RWPE2 (cell line): Measurements from ENCODE around the gene ZNF558.

Experiments
- ATAC-seq: fragments of 200-7000 bp; cut with Tn5 transposase; 3 replicates; pipeline ENCODE4 v1.9.1; 2021; ENCODE audit warnings: low read depth
- DNase-seq: peaks from one replicate; pipeline ENCODE4 v3.0.0-alpha.2; 2020; ENCODE audit warnings: low spot score
- H3K27ac ChIP-seq: fragments of 450-650 bp; 2 replicates; pipeline ENCODE4 v1.5.1; 2017; ENCODE audit warnings: mild to moderate bottlenecking; ENCODE audit not compliant: poor library complexity, severe bottlenecking
- H3K27me3 ChIP-seq: fragments of 250-450 bp; sonication (Bioruptor Pico); 2 replicates; pipeline ENCODE4 v1.5.1; 2021; ENCODE audit warnings: mild to moderate bottlenecking, moderate library complexity; ENCODE audit not compliant: insufficient read depth, poor library complexity, severe bottlenecking
- H3K36me3 ChIP-seq: fragments of 250-450 bp; sonication (Bioruptor Pico); 2 replicates; pipeline ENCODE4 v1.5.1; 2020; ENCODE audit warnings: low read depth, mild to moderate bottlenecking, moderate library complexity
- H3K4me1 ChIP-seq: fragments of 250-450 bp; sonication (Bioruptor Pico); 2 replicates; pipeline ENCODE4 v1.5.1; 2021; ENCODE audit warnings: mild to moderate bottlenecking, moderate library complexity; ENCODE audit not compliant: insufficient read depth, poor library complexity, severe bottlenecking
- H3K4me3 ChIP-seq: fragments of 250-450 bp; sonication (Bioruptor Pico); 2 replicates; pipeline ENCODE4 v1.5.1; 2021; ENCODE audit warnings: mild to moderate bottlenecking, moderate library complexity; ENCODE audit not compliant: severe bottlenecking
- H3K9me3 ChIP-seq: fragments of 250-450 bp; sonication (Bioruptor Pico); 2 replicates; pipeline ENCODE4 v1.5.1; 2021; ENCODE audit warnings: mild to moderate bottlenecking, moderate library complexity; ENCODE audit not compliant: severe bottlenecking
- TF ChIP-seq, protein P1 (sequence below): fragments of 450-650 bp; IDR thresholded peaks from one replicate; pipeline ENCODE4 v1.5.1; 2017; ENCODE audit warnings: mild to moderate bottlenecking, moderate library complexity; ENCODE audit not compliant: poor library complexity, severe bottlenecking

The ZNF558 gene

GRCh38 chr19:8827277-8827676 lies 4.8 kb downstream of the ZNF558 start:
- Histone ChIP-seq H3K4me3 (no peak overlapping the region), H3K4me1 (peaks cover 3% of the 10 kb centered on the region), H3K27me3 (no peaks in the 10 kb centered on the region), H3K27ac (no peak overlapping the region), H3K9me3 (no peaks in the 10 kb centered on the region), H3K36me3 (peaks cover 19% of the 10 kb centered on the region)
- TF ChIP-seq, protein P1, sequence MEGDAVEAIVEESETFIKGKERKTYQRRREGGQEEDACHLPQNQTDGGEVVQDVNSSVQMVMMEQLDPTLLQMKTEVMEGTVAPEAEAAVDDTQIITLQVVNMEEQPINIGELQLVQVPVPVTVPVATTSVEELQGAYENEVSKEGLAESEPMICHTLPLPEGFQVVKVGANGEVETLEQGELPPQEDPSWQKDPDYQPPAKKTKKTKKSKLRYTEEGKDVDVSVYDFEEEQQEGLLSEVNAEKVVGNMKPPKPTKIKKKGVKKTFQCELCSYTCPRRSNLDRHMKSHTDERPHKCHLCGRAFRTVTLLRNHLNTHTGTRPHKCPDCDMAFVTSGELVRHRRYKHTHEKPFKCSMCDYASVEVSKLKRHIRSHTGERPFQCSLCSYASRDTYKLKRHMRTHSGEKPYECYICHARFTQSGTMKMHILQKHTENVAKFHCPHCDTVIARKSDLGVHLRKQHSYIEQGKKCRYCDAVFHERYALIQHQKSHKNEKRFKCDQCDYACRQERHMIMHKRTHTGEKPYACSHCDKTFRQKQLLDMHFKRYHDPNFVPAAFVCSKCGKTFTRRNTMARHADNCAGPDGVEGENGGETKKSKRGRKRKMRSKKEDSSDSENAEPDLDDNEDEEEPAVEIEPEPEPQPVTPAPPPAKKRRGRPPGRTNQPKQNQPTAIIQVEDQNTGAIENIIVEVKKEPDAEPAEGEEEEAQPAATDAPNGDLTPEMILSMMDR, result no peak
- DNase-seq (no peak), ATAC-seq (no peak)

DNA sequence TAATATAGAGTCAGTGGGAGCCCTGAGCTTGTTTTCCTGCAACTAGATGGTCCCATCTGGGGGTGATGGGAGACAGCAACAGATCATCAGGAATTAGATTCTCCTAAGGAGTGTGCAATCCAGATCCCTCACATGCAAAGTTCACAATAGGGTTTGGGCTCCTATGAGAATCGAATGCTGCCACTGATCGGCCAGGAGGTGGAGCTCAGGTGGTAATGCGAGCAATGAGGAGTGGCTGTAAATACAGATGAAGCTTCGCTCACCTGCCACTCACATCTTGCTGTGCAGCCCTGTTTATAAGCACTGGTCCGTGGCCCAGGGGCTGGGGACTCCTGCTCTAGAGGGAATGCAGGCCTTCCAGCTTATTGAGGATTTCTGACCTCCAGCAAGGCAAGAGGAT lies 5.7 kb downstream of the ZNF558 start:
- Histone ChIP-seq H3K27me3 (no peaks in the 10 kb centered on the region), H3K27ac (no peak overlapping the region), H3K36me3 (peaks cover 19% of the 10 kb centered on the region), H3K4me3 (no peak overlapping the region), H3K4me1 (peaks cover 3% of the 10 kb centered on the region), H3K9me3 (no peaks in the 10 kb centered on the region)
- TF ChIP-seq, protein P1, result no peak
- DNase-seq (no peak), ATAC-seq (no peak)

GRCh38 chr19:8821748-8822241 lies 10.3 kb downstream of the ZNF558 start:
- H3K9me3 ChIP-seq, result peaks cover 7% of the 10 kb centered on the region
- no peaks in the 10 kb centered on the region for H3K27me3 ChIP-seq
- TF ChIP-seq, protein P1, result no peak
- H3K36me3 ChIP-seq, result peaks cover 48% of the 10 kb centered on the region
- no peaks in the 10 kb centered on the region for H3K4me1 ChIP-seq
- H3K27ac ChIP-seq, result no peak overlapping the region
- no peak for DNase-seq
- no peak for ATAC-seq
- H3K4me3 ChIP-seq, result no peak overlapping the region

DNA sequence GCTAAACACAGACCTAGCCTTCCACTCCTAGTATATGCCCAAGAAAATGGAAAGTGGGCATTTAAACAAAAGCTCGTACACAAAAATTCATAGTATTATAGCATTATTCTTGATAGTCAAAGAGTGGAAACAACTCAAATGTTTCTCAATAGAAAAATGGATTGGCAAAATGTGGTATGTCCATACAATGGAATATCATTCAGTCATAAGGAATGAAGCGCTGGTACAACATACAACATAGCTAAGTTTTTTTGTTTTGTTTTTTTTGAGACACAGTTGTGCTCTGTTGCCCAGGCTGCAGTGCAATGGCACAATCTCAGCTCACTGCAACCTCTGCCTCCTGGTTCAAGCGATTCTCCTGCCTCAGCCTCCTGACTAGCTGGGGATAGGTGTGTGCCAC lies 11.9 kb downstream of the ZNF558 start:
- Histone ChIP-seq H3K27me3 (no peaks in the 10 kb centered on the region), H3K27ac (no peak overlapping the region), H3K4me1 (no peaks in the 10 kb centered on the region), H3K36me3 (peaks cover 64% of the 10 kb centered on the region), H3K9me3 (peaks cover 17% of the 10 kb centered on the region), H3K4me3 (no peak overlapping the region)
- DNase-seq, result no peak
- no peak for ATAC-seq
- TF ChIP-seq, protein P1, result no peak

GRCh38 chr19:8815780-8816179 lies 16.3 kb downstream of the ZNF558 start:
- H3K4me3 ChIP-seq, result no peak overlapping the region
- H3K36me3 ChIP-seq, result peaks cover 94% of the 10 kb centered on the region
- ATAC-seq (no peak), DNase-seq (no peak)
- no peaks in the 10 kb centered on the region for H3K27me3 ChIP-seq
- TF ChIP-seq, protein P1, result no peak
- no peak overlapping the region for H3K27ac ChIP-seq
- peaks cover 47% of the 10 kb centered on the region for H3K9me3 ChIP-seq
- H3K4me1 ChIP-seq, result no peaks in the 10 kb centered on the region
